ENCODE results near the gene C9. TPM values are rescaled to one million over a fixed set of nuclear protein-coding genes. Genes with fewer than 3 reads are reported as not detected.

Gene C9
- total RNA-seq, 4 donors from 2014 or later: not detected

GRCh38 chr5:39376293-39376714 is 12.0 kb upstream of the C9 start:
- no peak for TF ChIP-seq POLR2A (IDR thresholded peaks at IDR 0.05)
- peak; percentile 53 to 82 (median 70) for TF ChIP-seq CTCF (IDR thresholded peaks at IDR 0.05)
- Histone ChIP-seq H3K4me1 (peaks cover 0 to 3% of the 10 kb centered on the region in 2 donors), H3K9me3 (no peaks in the 10 kb centered on the region), H3K36me3 (peaks cover 5 to 10% of the 10 kb centered on the region in 2 donors), H3K4me3 (replicated peaks in 1 of 3) (no peak overlapping the region), H3K27ac (no peak overlapping the region), H3K27me3 (no peaks in the 10 kb centered on the region)
- 28 to 43% methylated on average over 3 of the region's 3 CpGs for WGBS, 2 donors
- intact Hi-C loops (cut with DNase I): loop anchor here (2.0 kb wide), 1 partner anchor 170 kb away; no protein-coding TSS in a partner anchor
- DNase-seq: peak; percentile 23 to 30

- intact Hi-C loops (cut with DNase I): no loop called here
- WGBS, 2 donors: 91 to 94% methylated on average over 2 of the region's 2 CpGs
- TF ChIP-seq POLR2A (IDR thresholded peaks at IDR 0.05) (no peak), CTCF (IDR thresholded peaks at IDR 0.05) (no peak)
- Histone ChIP-seq H3K9me3 (no peaks in the 10 kb centered on the region), H3K27me3 (no peaks in the 10 kb centered on the region), H3K4me1 (peaks cover 8 to 13% of the 10 kb centered on the region in 2 donors), H3K27ac (no peak overlapping the region), H3K36me3 (peaks cover 5 to 10% of the 10 kb centered on the region in 2 donors), H3K4me3 (replicated peaks in 1 of 3) (no peak overlapping the region)
- no peak for DNase-seq
Observed at GRCh38 chr5:39373791-39374190, 9.5 kb upstream of the C9 start.

GRCh38 chr5:39371367-39371635 is 7.0 kb upstream of the C9 start:
- intact Hi-C loops (cut with DNase I): no loop called here
- WGBS, 2 donors: 40 to 53% methylated on average over 3 of the region's 3 CpGs
- H3K4me3 ChIP-seq (replicated peaks in 1 of 3): no peak overlapping the region

GRCh38 chr5:39370555-39371366 is 6.5 kb upstream of the C9 start:
- peaks cover 5 to 10% of the 10 kb centered on the region in 2 donors for H3K36me3 ChIP-seq
- no peak overlapping the region for H3K4me3 ChIP-seq (replicated peaks in 1 of 3)
- intact Hi-C loops (cut with DNase I): no loop called here
- peak; percentile 44 to 59 for DNase-seq
- peaks cover 8 to 13% of the 10 kb centered on the region in 2 donors for H3K4me1 ChIP-seq
- H3K27me3 ChIP-seq: no peaks in the 10 kb centered on the region
- peak overlapping the region; percentile 20 to 62 (median 47) for H3K27ac ChIP-seq
- 38 to 40% methylated on average over 10 of the region's 10 CpGs for WGBS, 2 donors
- no peaks in the 10 kb centered on the region for H3K9me3 ChIP-seq
- no peak for TF ChIP-seq POLR2A (IDR thresholded peaks at IDR 0.05)
- no peak for TF ChIP-seq CTCF (IDR thresholded peaks at IDR 0.05)

More at GRCh38 chr5:39371367-39371635, 7.0 kb upstream of the C9 start:
- Histone ChIP-seq H3K27ac (peak overlapping the region in 1 of 3 donors; percentile 62), H3K9me3 (no peaks in the 10 kb centered on the region), H3K27me3 (no peaks in the 10 kb centered on the region), H3K36me3 (peaks cover 5 to 10% of the 10 kb centered on the region in 2 donors), H3K4me1 (peaks cover 8 to 13% of the 10 kb centered on the region in 2 donors)
- DNase-seq: no peak
- TF ChIP-seq POLR2A (IDR thresholded peaks at IDR 0.05) (no peak), CTCF (IDR thresholded peaks at IDR 0.05) (no peak)

- WGBS, 2 donors: 88 to 96% methylated on average over 5 of the region's 5 CpGs
- DNase-seq: no peak
Observed at GRCh38 chr5:39369123-39369815, 5.0 kb upstream of the C9 start.

More at GRCh38 chr5:39369123-39369815, 5.0 kb upstream of the C9 start:
- H3K36me3 ChIP-seq: peaks cover 0 to 3% of the 10 kb centered on the region in 2 donors
- H3K27me3 ChIP-seq: no peaks in the 10 kb centered on the region
- TF ChIP-seq CTCF (IDR thresholded peaks at IDR 0.05) (no peak), POLR2A (IDR thresholded peaks at IDR 0.05) (no peak)
- no peak overlapping the region for H3K27ac ChIP-seq
- no peak overlapping the region for H3K4me3 ChIP-seq (replicated peaks in 1 of 3)
- intact Hi-C loops (cut with DNase I): no loop called here
- peaks cover 8 to 13% of the 10 kb centered on the region in 2 donors for H3K4me1 ChIP-seq
- no peaks in the 10 kb centered on the region for H3K9me3 ChIP-seq
